Measurements from ENCODE around the gene ABCC9.
A peak's percentile ranks its signal among the peaks of the same experiment; 100 is the strongest.

ABCC9 gene

GRCh38 chr12:21940549-21941505, at the start of gene ABCC9:
TSS of gene ABCC9 (minus strand) at chr12:21941426. CDS start at chr12:21936674, 4,752 bp downstream.
- no peak for DNase-seq

GRCh38 chr12:21989819-21990412, 48.7 kb upstream of the ABCC9 start:
- no peak for DNase-seq

- DNase-seq = no peak
These were observed 47.4 kb upstream of the ABCC9 start for GRCh38 chr12:21988619-21989018.

GRCh38 chr12:21987755-21988154, 46.5 kb upstream of the ABCC9 start:
- no peak for DNase-seq

- DNase-seq = no peak
These were observed 43.9 kb upstream of the ABCC9 start for GRCh38 chr12:21985155-21985554.

- no peak for DNase-seq
These were observed 43.1 kb upstream of the ABCC9 start for GRCh38 chr12:21984375-21984774.

GRCh38 chr12:21983095-21983494, 41.9 kb upstream of the ABCC9 start:
- no peak for DNase-seq

- DNase-seq = no peak
These were observed 39.3 kb upstream of the ABCC9 start for GRCh38 chr12:21980544-21980943.

- no peak for DNase-seq
These were observed 34.1 kb upstream of the ABCC9 start for GRCh38 chr12:21975293-21975692.

- DNase-seq = no peak
These were observed 32.0 kb upstream of the ABCC9 start for GRCh38 chr12:21973221-21973620.

- DNase-seq = no peak
These were observed 30.8 kb upstream of the ABCC9 start for GRCh38 chr12:21972055-21972454.

- DNase-seq = no peak
These were observed 30.1 kb upstream of the ABCC9 start for GRCh38 chr12:21971344-21971743.

- DNase-seq = no peak
These were observed 21.6 kb upstream of the ABCC9 start for GRCh38 chr12:21962821-21963220.

- peak; percentile 46 for DNase-seq
These were observed 21.0 kb upstream of the ABCC9 start for GRCh38 chr12:21962236-21962635.

GRCh38 chr12:21950649-21951048, 9.4 kb upstream of the ABCC9 start:
- no peak for DNase-seq

- DNase-seq = no peak
These were observed 7.8 kb upstream of the ABCC9 start for GRCh38 chr12:21949036-21949435.

- DNase-seq = no peak
These were observed 5.8 kb upstream of the ABCC9 start for GRCh38 chr12:21946983-21947382.

- no peak for DNase-seq
These were observed 3.8 kb upstream of the ABCC9 start for GRCh38 chr12:21945002-21945401.

- no peak for DNase-seq
These were observed 1.1 kb upstream of the ABCC9 start for GRCh38 chr12:21942377-21942703.

GRCh38 chr12:21941506-21942376, 515 bp upstream of the ABCC9 start:
- no peak for DNase-seq

GRCh38 chr12:21939435-21939834, 1.8 kb downstream of the ABCC9 start:
- DNase-seq = no peak

- DNase-seq = no peak
These were observed 2.3 kb downstream of the ABCC9 start for GRCh38 chr12:21938879-21939278.

GRCh38 chr12:21934173-21934572, 7.1 kb downstream of the ABCC9 start:
- no peak for DNase-seq

Data from NCI-H226 (cell line).